ENCODE measurements around the gene SMAD9. TPM values are rescaled to one million over a fixed set of nuclear protein-coding genes. Genes with fewer than 3 reads are reported as not detected.
A peak's percentile ranks its signal among the peaks of the same experiment; 100 is the strongest.

SMAD9 gene
- total RNA-seq, 3 donors from 2014 or later (not counting 1 experiment from before 2014, with no cell fraction given), result not detected

- ATAC-seq (peak; percentile 91 to 95 (median 92)), DNase-seq (peak; percentile 90 to 97)
- Histone ChIP-seq H3K27ac (ENCODE audit: low read length) (peak within 1 kb of the TSS; percentile 80), H3K36me3 (ENCODE audit: control insufficient read depth, insufficient read depth, low read length) (no peaks in the 10 kb centered on the region), H3K4me3 (ENCODE audit: low read length) (peak within 1 kb of the TSS; percentile 78), H3K9me3 (ENCODE audit: control insufficient read depth, insufficient read depth, low read length) (no peaks in the 10 kb centered on the region), H3K4me1 (ENCODE audit: control insufficient read depth, insufficient read depth, low read length) (peaks cover 19% of the 10 kb centered on the region), H3K27me3 (ENCODE audit: control insufficient read depth, insufficient read depth, low read length) (no peaks in the 10 kb centered on the region)
- Mint-ChIP-seq H3K27me3 (ENCODE audit: low read depth in 2 of 2) (peaks cover 17 to 21% of the 10 kb centered on the region in 2 donors), H3K36me3 (no peaks in the 10 kb centered on the region), H3K27ac (peak within 1 kb of the TSS; percentile 87 to 90), H3K4me1 (peaks cover 42 to 45% of the 10 kb centered on the region in 2 donors), H3K9me3 (no peaks in the 10 kb centered on the region), H3K4me3 (peak within 1 kb of the TSS; percentile 95)
- intact Hi-C loops (cut with micrococcal nuclease), result loop anchor here (5.0 kb wide), 1 partner anchor 178 kb away; the partner anchor contains the start of gene ALG5
- no peak for TF ChIP-seq CTCF (IDR thresholded peaks at IDR 0.05)
- under 1% methylated on average over 77 of the region's 78 CpGs for WGBS (ENCODE audit: insufficient coverage)
Measured at GRCh38 chr13:36818804-36819738, 101.0 kb downstream of the SMAD9 start, which contains the start of gene RFXAP. RFXAP (plus strand) TSS chr13:36819222; CDS start chr13:36819358, 136 bp downstream.

GRCh38 chr13:36817996-36818803 is 101.8 kb downstream of the SMAD9 start:
- Histone ChIP-seq H3K4me3 (ENCODE audit: low read length) (peak overlapping the region; percentile 78), H3K36me3 (ENCODE audit: control insufficient read depth, insufficient read depth, low read length) (no peaks in the 10 kb centered on the region), H3K27me3 (ENCODE audit: control insufficient read depth, insufficient read depth, low read length) (no peaks in the 10 kb centered on the region), H3K27ac (ENCODE audit: low read length) (peak overlapping the region; percentile 80), H3K4me1 (ENCODE audit: control insufficient read depth, insufficient read depth, low read length) (peaks cover 19% of the 10 kb centered on the region), H3K9me3 (ENCODE audit: control insufficient read depth, insufficient read depth, low read length) (no peaks in the 10 kb centered on the region)
- ATAC-seq (no peak), DNase-seq (peak in 1 of 2 donors; percentile 6)
- TF ChIP-seq CTCF (IDR thresholded peaks at IDR 0.05), result no peak
- H3K9me3 Mint-ChIP-seq, result no peaks in the 10 kb centered on the region
- H3K27me3 Mint-ChIP-seq (ENCODE audit: low read depth in 2 of 2), result peaks cover 24 to 30% of the 10 kb centered on the region in 2 donors
- WGBS (ENCODE audit: insufficient coverage), result 60% methylated on average over 10 of the region's 12 CpGs
- H3K4me1 Mint-ChIP-seq, result peaks cover 35 to 42% of the 10 kb centered on the region in 2 donors
- intact Hi-C loops (cut with micrococcal nuclease), result loop anchor here (5.0 kb wide), 1 partner anchor 179 kb away; the partner anchor contains the start of gene ALG5
- peak overlapping the region; percentile 95 for H3K4me3 Mint-ChIP-seq
- no peaks in the 10 kb centered on the region for H3K36me3 Mint-ChIP-seq
- peak overlapping the region; percentile 87 to 90 for H3K27ac Mint-ChIP-seq

GRCh38 chr13:36815062-36815461 is 105.0 kb downstream of the SMAD9 start:
- Mint-ChIP-seq H3K27me3 (ENCODE audit: low read depth in 2 of 2) (peaks cover 39 to 61% of the 10 kb centered on the region in 2 donors), H3K36me3 (no peaks in the 10 kb centered on the region), H3K4me3 (no peak overlapping the region), H3K4me1 (peaks cover 20 to 21% of the 10 kb centered on the region in 2 donors), H3K9me3 (no peaks in the 10 kb centered on the region), H3K27ac (no peak overlapping the region)
- intact Hi-C loops (cut with micrococcal nuclease), result loop anchor here (5.0 kb wide), 1 partner anchor 182 kb away; the partner anchor contains the start of gene ALG5
- Histone ChIP-seq H3K27me3 (ENCODE audit: control insufficient read depth, insufficient read depth, low read length) (no peaks in the 10 kb centered on the region), H3K9me3 (ENCODE audit: control insufficient read depth, insufficient read depth, low read length) (no peaks in the 10 kb centered on the region), H3K36me3 (ENCODE audit: control insufficient read depth, insufficient read depth, low read length) (no peaks in the 10 kb centered on the region), H3K27ac (ENCODE audit: low read length) (no peak overlapping the region), H3K4me3 (ENCODE audit: low read length) (no peak overlapping the region), H3K4me1 (ENCODE audit: control insufficient read depth, insufficient read depth, low read length) (peaks cover 12% of the 10 kb centered on the region)
- WGBS (ENCODE audit: insufficient coverage), result 81% methylated on average over 1 of the region's 2 CpGs
- ATAC-seq (no peak), DNase-seq (peak in 1 of 2 donors; percentile 43)
- TF ChIP-seq CTCF (IDR thresholded peaks at IDR 0.05), result peak; percentile 38
